ENCODE measurements around the gene MED25. TPM values are rescaled to one million over a fixed set of nuclear protein-coding genes. Genes with fewer than 3 reads are reported as not detected.

MED25 gene
- total and polyA plus RNA-seq, 2 of the 4 experiments (the other 2 are of a cell fraction) = 4.7 to 38.5 TPM

DNA sequence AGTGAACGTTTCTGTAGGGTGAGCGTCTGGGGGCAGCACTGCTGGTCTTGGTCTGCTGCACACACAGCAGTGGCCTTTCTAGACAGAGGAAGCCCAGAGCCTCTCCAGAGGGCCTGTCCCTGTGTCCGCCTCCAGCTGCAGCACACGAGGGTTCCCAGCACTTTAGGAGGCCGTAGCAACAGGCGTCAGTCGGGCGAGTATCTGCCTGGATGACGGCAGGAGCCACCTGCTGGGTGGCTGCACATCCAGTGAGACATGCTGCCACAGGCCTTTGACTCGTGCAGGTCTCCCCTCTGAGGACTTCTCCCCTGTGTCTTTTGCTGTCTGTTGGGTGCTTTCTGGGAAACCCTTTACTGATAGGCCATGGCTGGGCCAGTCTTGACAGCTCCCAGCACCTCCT is 29.2 kb upstream of the MED25 start:
- in situ Hi-C loops (cut with MboI; ENCODE audit: low sequenced_read_pairs) = no loop called here
- H3K4ac ChIP-seq (ENCODE audit: low read depth, low read length) = no peak overlapping the region
- H3K27me3 ChIP-seq (ENCODE audit: control insufficient read depth, insufficient read depth, low read length) = no peaks in the 10 kb centered on the region
- peaks cover 28% of the 10 kb centered on the region for H4K20me1 ChIP-seq (ENCODE audit: insufficient read depth, low read length)
- no peak overlapping the region for H2BK20ac ChIP-seq (ENCODE audit: low read depth, low read length)
- no peak overlapping the region for H3K27ac ChIP-seq (ENCODE audit: insufficient read depth, low read length)
- intact Hi-C loops (cut with micrococcal nuclease) = no loop called here
- H3K18ac ChIP-seq (ENCODE audit: low read depth, low read length) = no peak overlapping the region
- no peaks in the 10 kb centered on the region for H3K9me3 ChIP-seq (ENCODE audit: control insufficient read depth, insufficient read depth, low read length)
- H3K4me2 ChIP-seq (ENCODE audit: low read depth, low read length) = no peak overlapping the region
- no peak for DNase-seq
- H3K79me1 ChIP-seq (ENCODE audit: low read depth in 1 of 2, low read length in 2 of 2) = peaks cover 15 to 54% of the 10 kb centered on the region in 2 experiments
- no peak overlapping the region for H3K9ac ChIP-seq (ENCODE audit: low read depth, low read length)
- H2AK9ac ChIP-seq (replicated peaks; ENCODE audit: low read depth, low read length, poor library complexity) = no peak overlapping the region
- H3K4me1 ChIP-seq (ENCODE audit: control insufficient read depth, insufficient read depth, low read length) = peaks cover 7% of the 10 kb centered on the region
- no peak overlapping the region for H2AFZ ChIP-seq (replicated peaks; ENCODE audit: low read length, poor library complexity)
- no peak overlapping the region for H2BK5ac ChIP-seq (ENCODE audit: low read depth, low read length, poor library complexity, severe bottlenecking)
- no peak overlapping the region for H2AK5ac ChIP-seq (ENCODE audit: low read depth, low read length)
- 96% methylated on average over 9 of the region's 10 CpGs; no CpG with 5 or more reads in 1 of the 2 experiments for WGBS, 2 experiments (ENCODE audit: extremely low coverage in 2 of 2, insufficient read length in 1 of 2)
- no peak for ATAC-seq (ENCODE audit: low read depth)
- H3K14ac ChIP-seq (replicated peaks; ENCODE audit: low read depth, low read length) = no peak overlapping the region
- ChIA-PET POLR2A (ENCODE audit: unreplicated experiment) (no interaction called here), CTCF (no interaction called here)
- H3K36me3 ChIP-seq (ENCODE audit: control insufficient read depth, insufficient read depth, low read length) = peaks cover 47% of the 10 kb centered on the region
- no peak overlapping the region for H4K91ac ChIP-seq (ENCODE audit: insufficient read depth, low read depth, low read length)
- BruUV-seq (replicated peaks) = no TSS peak
- no peak overlapping the region for H3K4me3 ChIP-seq (ENCODE audit: insufficient read depth, low read depth, low read length)
- no peak overlapping the region for H2BK120ac ChIP-seq (ENCODE audit: low read depth, low read length)
- no peak overlapping the region for H4K5ac ChIP-seq (ENCODE audit: low read depth, low read length)
- no peak overlapping the region for H3K56ac ChIP-seq (ENCODE audit: extremely low read depth, insufficient read depth, low read length)
- H3K23ac ChIP-seq (ENCODE audit: low read depth, low read length) = no peak overlapping the region
- dilution Hi-C loops (cut with HindIII; ENCODE audit: low sequenced_read_pairs, unreplicated experiment) = no loop called here
- no peak for TF ChIP-seq USF2 (IDR thresholded peaks at IDR 0.05; ENCODE audit: low read depth, low read length)
- no peak for TF ChIP-seq POLR2A (IDR thresholded peaks at IDR 0.05; ENCODE audit: low read depth, low read length)
- no peak for TF ChIP-seq MAFK (IDR thresholded peaks at IDR 0.05; ENCODE audit: low read depth, low read length)
- no peak for TF ChIP-seq CHD1 (IDR thresholded peaks at IDR 0.05; ENCODE audit: low read depth, low read length)
- no peak for TF ChIP-seq NFE2L2 (IDR thresholded peaks at IDR 0.05; ENCODE audit: low read depth, low read length)
- TF ChIP-seq RAD21 (IDR thresholded peaks at IDR 0.05; ENCODE audit: low read length) = no peak
- no peak for TF ChIP-seq BHLHE40 (IDR thresholded peaks at IDR 0.05; ENCODE audit: low read depth, low read length)
- TF ChIP-seq RCOR1 (IDR thresholded peaks at IDR 0.05; ENCODE audit: insufficient replicate concordance, low read length) = no peak
- no peak for TF ChIP-seq SMC3 (IDR thresholded peaks at IDR 0.05; ENCODE audit: low read depth, low read length)
- TF ChIP-seq FOS (IDR thresholded peaks at IDR 0.05; ENCODE audit: low read depth, low read length) = no peak
- TF ChIP-seq, protein P1, sequence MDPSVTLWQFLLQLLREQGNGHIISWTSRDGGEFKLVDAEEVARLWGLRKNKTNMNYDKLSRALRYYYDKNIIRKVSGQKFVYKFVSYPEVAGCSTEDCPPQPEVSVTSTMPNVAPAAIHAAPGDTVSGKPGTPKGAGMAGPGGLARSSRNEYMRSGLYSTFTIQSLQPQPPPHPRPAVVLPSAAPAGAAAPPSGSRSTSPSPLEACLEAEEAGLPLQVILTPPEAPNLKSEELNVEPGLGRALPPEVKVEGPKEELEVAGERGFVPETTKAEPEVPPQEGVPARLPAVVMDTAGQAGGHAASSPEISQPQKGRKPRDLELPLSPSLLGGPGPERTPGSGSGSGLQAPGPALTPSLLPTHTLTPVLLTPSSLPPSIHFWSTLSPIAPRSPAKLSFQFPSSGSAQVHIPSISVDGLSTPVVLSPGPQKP (IDR thresholded peaks at IDR 0.05; ENCODE audit: borderline replicate concordance, low read depth, low read length) = no peak
- TF ChIP-seq CEBPB (IDR thresholded peaks at IDR 0.05; ENCODE audit: low read depth, low read length) = no peak
- TF ChIP-seq, protein P2, sequence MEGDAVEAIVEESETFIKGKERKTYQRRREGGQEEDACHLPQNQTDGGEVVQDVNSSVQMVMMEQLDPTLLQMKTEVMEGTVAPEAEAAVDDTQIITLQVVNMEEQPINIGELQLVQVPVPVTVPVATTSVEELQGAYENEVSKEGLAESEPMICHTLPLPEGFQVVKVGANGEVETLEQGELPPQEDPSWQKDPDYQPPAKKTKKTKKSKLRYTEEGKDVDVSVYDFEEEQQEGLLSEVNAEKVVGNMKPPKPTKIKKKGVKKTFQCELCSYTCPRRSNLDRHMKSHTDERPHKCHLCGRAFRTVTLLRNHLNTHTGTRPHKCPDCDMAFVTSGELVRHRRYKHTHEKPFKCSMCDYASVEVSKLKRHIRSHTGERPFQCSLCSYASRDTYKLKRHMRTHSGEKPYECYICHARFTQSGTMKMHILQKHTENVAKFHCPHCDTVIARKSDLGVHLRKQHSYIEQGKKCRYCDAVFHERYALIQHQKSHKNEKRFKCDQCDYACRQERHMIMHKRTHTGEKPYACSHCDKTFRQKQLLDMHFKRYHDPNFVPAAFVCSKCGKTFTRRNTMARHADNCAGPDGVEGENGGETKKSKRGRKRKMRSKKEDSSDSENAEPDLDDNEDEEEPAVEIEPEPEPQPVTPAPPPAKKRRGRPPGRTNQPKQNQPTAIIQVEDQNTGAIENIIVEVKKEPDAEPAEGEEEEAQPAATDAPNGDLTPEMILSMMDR (conservative IDR thresholded peaks at IDR 0.05; ENCODE audit: low read depth, low read length) = no peak
- H3K9me1 ChIP-seq (ENCODE audit: insufficient read depth, low read length) = peaks cover 7% of the 10 kb centered on the region; the same call in 1 of the 2 replicates
- no peak overlapping the region for H4K8ac ChIP-seq (ENCODE audit: low read depth in 2 of 2, low read length in 2 of 2)
- no peak overlapping the region for H2BK15ac ChIP-seq (ENCODE audit: low read depth, low read length)

Data from IMR-90 (cell line).